Measurements from ENCODE around the gene TMED9. TPM values are rescaled to one million over a fixed set of nuclear protein-coding genes. Genes with fewer than 3 reads are reported as not detected.

Gene TMED9
- total RNA-seq, 1 experiment from 2014 or later, result 240 TPM

DNA sequence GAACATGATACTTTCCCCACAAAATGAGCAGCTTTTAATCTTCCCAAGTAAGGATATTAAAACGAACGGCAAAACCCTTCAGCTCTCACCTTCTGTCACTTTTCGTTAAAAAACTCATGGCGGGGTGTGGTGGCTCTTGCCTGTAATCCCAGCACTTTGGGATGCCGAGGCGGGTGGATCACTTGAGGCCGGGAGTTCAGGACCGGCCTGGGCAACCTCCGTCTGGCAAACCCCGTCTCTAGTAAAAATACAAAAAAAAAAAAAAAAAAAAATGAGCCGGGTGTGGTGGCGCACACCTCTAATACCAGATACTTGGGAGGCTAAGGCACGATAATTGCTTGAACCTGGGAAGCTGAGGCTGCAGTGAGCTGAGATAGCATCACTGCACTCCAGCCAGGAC is 902 bp downstream of the TMED9 start:
- H3K36me3 Mint-ChIP-seq (ENCODE audit: insufficient read depth, unreplicated experiment), result peaks cover 50% of the 10 kb centered on the region
- H3K9me3 Mint-ChIP-seq (ENCODE audit: unreplicated experiment), result no peaks in the 10 kb centered on the region
- peak overlapping the region; percentile 87 for H3K4me3 ChIP-seq (ENCODE audit: low read depth, low read length)
- TSS peak; percentile 40 for BruUV-seq (replicated peaks)
- no peaks in the 10 kb centered on the region for H3K9me3 ChIP-seq
- H3K4me1 Mint-ChIP-seq (ENCODE audit: low read depth, unreplicated experiment), result peaks cover 19% of the 10 kb centered on the region
- peaks cover 15% of the 10 kb centered on the region for H3K36me3 ChIP-seq (ENCODE audit: control insufficient read depth, insufficient read depth, low read length)
- intact Hi-C loops (cut with micrococcal nuclease; ENCODE audit: unreplicated experiment), result no loop called here
- no peaks in the 10 kb centered on the region for H3K27me3 ChIP-seq (replicated peaks; ENCODE audit: control insufficient read depth, insufficient read depth, low read length)
- TF ChIP-seq, protein P1, sequence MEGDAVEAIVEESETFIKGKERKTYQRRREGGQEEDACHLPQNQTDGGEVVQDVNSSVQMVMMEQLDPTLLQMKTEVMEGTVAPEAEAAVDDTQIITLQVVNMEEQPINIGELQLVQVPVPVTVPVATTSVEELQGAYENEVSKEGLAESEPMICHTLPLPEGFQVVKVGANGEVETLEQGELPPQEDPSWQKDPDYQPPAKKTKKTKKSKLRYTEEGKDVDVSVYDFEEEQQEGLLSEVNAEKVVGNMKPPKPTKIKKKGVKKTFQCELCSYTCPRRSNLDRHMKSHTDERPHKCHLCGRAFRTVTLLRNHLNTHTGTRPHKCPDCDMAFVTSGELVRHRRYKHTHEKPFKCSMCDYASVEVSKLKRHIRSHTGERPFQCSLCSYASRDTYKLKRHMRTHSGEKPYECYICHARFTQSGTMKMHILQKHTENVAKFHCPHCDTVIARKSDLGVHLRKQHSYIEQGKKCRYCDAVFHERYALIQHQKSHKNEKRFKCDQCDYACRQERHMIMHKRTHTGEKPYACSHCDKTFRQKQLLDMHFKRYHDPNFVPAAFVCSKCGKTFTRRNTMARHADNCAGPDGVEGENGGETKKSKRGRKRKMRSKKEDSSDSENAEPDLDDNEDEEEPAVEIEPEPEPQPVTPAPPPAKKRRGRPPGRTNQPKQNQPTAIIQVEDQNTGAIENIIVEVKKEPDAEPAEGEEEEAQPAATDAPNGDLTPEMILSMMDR (IDR thresholded peaks at IDR 0.05; ENCODE audit: insufficient read depth in 1 of 2, low read depth in 1 of 2, low read length in 1 of 2, severe bottlenecking in 1 of 2, unreplicated experiment in 1 of 2), result no peak
- H3K27ac Mint-ChIP-seq (ENCODE audit: unreplicated experiment), result peak overlapping the region; percentile 88
- no peaks in the 10 kb centered on the region for H3K27me3 Mint-ChIP-seq (ENCODE audit: insufficient read depth, unreplicated experiment)
- H3K4me1 ChIP-seq, result peaks cover 20% of the 10 kb centered on the region
- CTCF ChIA-PET, result interaction anchor here (1.5 kb wide), 1 partner anchor 15 kb away, joined by 7 read pairs; no protein-coding TSS in a partner anchor
- DNase-seq, result no peak
- POLR2A ChIA-PET, result interaction anchor here (0.7 to 1.4 kb wide), 2 partner anchors 11 to 470 kb away, joined by 3 to 7 read pairs; no protein-coding TSS in a partner anchor
- H3K4me3 Mint-ChIP-seq (ENCODE audit: unreplicated experiment), result peak overlapping the region; percentile 84

GRCh38 chr5:177593511-177593910 is 1.5 kb downstream of the TMED9 start:
- intact Hi-C loops (cut with micrococcal nuclease; ENCODE audit: unreplicated experiment), result no loop called here
- CTCF ChIA-PET, result no interaction called here
- H3K27me3 ChIP-seq (replicated peaks; ENCODE audit: control insufficient read depth, insufficient read depth, low read length), result no peaks in the 10 kb centered on the region
- POLR2A ChIA-PET, result no interaction called here
- Mint-ChIP-seq H3K4me3 (ENCODE audit: unreplicated experiment) (peak overlapping the region; percentile 84), H3K9me3 (ENCODE audit: unreplicated experiment) (no peaks in the 10 kb centered on the region), H3K4me1 (ENCODE audit: low read depth, unreplicated experiment) (peaks cover 13% of the 10 kb centered on the region), H3K27ac (ENCODE audit: unreplicated experiment) (peak overlapping the region; percentile 88), H3K27me3 (ENCODE audit: insufficient read depth, unreplicated experiment) (no peaks in the 10 kb centered on the region), H3K36me3 (ENCODE audit: insufficient read depth, unreplicated experiment) (peaks cover 54% of the 10 kb centered on the region)
- no peaks in the 10 kb centered on the region for H3K9me3 ChIP-seq
- TF ChIP-seq, protein P1 (IDR thresholded peaks at IDR 0.05; ENCODE audit: insufficient read depth in 1 of 2, low read depth in 1 of 2, low read length in 1 of 2, severe bottlenecking in 1 of 2, unreplicated experiment in 1 of 2), result no peak
- no peak overlapping the region for H3K4me3 ChIP-seq (ENCODE audit: low read depth, low read length)
- no TSS peak for BruUV-seq (replicated peaks)
- peak in 1 of 2 experiments; percentile 25 for DNase-seq
- peaks cover 16% of the 10 kb centered on the region for H3K4me1 ChIP-seq
- H3K36me3 ChIP-seq (ENCODE audit: control insufficient read depth, insufficient read depth, low read length), result peaks cover 15% of the 10 kb centered on the region

- DNase-seq, result no peak
- Mint-ChIP-seq H3K4me3 (ENCODE audit: unreplicated experiment) (no peak overlapping the region), H3K27me3 (ENCODE audit: insufficient read depth, unreplicated experiment) (no peaks in the 10 kb centered on the region), H3K4me1 (ENCODE audit: low read depth, unreplicated experiment) (peaks cover 8% of the 10 kb centered on the region), H3K9me3 (ENCODE audit: unreplicated experiment) (no peaks in the 10 kb centered on the region), H3K27ac (ENCODE audit: unreplicated experiment) (peak overlapping the region; percentile 88), H3K36me3 (ENCODE audit: insufficient read depth, unreplicated experiment) (peaks cover 56% of the 10 kb centered on the region)
- H3K9me3 ChIP-seq, result no peaks in the 10 kb centered on the region
- CTCF ChIA-PET, result no interaction called here
- POLR2A ChIA-PET, result no interaction called here
- intact Hi-C loops (cut with micrococcal nuclease; ENCODE audit: unreplicated experiment), result no loop called here
- H3K4me3 ChIP-seq (ENCODE audit: low read depth, low read length), result no peak overlapping the region
- peaks cover 11% of the 10 kb centered on the region for H3K4me1 ChIP-seq
- no TSS peak for BruUV-seq (replicated peaks)
- H3K27me3 ChIP-seq (replicated peaks; ENCODE audit: control insufficient read depth, insufficient read depth, low read length), result no peaks in the 10 kb centered on the region
- TF ChIP-seq, protein P1 (IDR thresholded peaks at IDR 0.05; ENCODE audit: insufficient read depth in 1 of 2, low read depth in 1 of 2, low read length in 1 of 2, severe bottlenecking in 1 of 2, unreplicated experiment in 1 of 2), result no peak
- peaks cover 15% of the 10 kb centered on the region for H3K36me3 ChIP-seq (ENCODE audit: control insufficient read depth, insufficient read depth, low read length)
Observed at GRCh38 chr5:177594071-177594470, 2.1 kb downstream of the TMED9 start.

Data from Caco-2 (cell line).